GM19099 (cell line): ENCODE results near the gene COL7A1.

ENCODE experiments used
- POLR2A ChIP-seq: IDR thresholded peaks from 3 replicates; pipeline ENCODE4 v1.6.1; 2011; ENCODE audit warnings: low read depth; ENCODE audit not compliant: insufficient read length; ENCODE audit errors: extremely low read depth

COL7A1 gene

DNA sequence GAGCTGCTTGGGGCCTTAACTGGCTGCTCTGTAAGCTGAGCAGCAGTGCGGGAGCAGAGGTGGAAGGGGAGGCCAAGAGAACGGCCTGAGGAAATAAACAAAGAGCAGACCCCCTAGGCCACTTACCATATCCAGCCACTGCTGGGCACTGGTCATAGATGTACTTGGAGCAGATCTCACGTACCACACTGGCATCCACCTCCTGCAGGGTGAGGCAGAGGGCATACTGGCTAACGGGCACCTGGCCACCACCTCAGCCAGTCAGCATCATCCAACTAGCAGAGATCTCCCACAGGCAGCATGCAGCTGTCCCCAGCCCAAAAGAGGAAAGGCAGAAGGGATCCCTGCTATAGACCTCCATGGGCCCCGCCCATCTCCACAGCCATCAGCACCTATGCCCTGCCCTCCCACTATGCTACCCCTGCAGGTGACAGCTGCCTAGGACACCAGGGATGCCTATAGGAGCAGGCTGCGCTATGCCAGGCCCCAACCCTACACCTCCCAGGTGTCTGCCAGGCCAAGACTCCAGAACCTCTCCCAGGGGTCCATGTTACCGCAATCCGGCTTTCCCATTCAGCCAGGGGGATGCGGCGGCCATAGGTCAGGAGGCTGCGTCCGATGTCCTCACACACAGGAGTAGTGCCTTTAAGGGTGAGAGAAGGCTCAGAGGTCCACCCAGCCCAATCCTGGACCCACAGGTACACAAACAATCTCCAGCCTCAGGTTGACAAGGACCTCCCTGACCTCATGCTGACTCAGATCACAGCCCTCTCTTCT, 4.6 kb upstream of the COL7A1 start:
- TF ChIP-seq POLR2A = no peak

GRCh38 chr3:48599077-48599501, 4.0 kb upstream of the COL7A1 start:
- TF ChIP-seq POLR2A = no peak

DNA sequence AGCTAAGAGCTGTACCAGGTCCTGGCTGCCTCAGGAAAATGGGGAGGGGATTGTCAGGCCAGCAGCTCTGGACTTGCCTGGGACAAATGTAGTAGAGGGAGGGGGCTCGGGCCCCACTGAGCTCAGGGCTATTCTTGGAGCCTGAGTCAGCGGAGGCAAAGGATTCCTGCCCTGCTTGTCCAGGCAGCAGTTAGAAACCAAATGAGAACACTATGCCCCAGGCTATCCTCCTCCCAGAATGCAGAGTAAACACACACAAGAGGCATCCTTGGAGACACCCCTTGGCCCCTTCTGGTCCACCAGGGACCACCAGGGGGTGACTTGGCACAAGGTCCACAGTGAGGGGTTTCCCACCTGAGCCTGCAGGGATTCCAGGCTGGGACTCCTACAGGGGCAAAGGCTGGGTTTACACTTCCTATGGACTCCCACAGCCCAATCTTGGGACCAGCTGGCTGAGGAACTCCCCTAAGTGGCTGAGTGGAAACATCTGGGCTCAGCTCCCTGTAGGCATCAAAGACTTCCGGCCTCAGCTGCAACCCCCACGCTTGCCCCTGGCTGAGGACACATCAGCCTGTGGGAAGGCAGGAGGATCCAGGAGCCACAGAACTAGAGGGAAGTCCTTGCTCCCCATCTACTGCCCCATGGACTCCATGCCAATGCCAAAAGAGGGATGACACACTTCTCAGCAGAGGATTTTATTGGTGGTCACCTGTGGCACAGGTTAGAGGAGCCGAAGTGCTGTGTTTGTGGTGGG, 3.4 kb upstream of the COL7A1 start:
- no peak for TF ChIP-seq POLR2A

DNA sequence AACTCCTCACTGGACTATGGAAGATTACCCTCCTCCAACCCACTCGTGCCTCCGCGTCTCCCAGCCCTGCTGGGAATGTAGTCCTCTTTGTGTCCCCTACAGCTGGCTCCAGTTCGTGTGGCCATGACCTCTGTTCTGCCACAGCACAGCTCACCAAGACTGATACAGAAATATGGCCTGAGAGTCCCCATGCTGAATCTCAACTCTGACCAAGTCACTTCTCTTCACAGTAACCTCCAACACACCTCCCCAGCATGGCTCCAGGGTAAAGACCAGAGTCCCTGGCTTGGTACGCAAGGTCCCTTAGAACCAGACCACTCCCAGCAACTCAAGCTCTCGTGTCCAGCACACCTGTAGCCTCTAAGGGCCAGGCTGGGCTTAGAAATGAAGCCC, 2.3 kb upstream of the COL7A1 start:
- no peak for TF ChIP-seq POLR2A

- no peak for TF ChIP-seq POLR2A
Measured at GRCh38 chr3:48596676-48597407, 1.7 kb upstream of the COL7A1 start.

DNA sequence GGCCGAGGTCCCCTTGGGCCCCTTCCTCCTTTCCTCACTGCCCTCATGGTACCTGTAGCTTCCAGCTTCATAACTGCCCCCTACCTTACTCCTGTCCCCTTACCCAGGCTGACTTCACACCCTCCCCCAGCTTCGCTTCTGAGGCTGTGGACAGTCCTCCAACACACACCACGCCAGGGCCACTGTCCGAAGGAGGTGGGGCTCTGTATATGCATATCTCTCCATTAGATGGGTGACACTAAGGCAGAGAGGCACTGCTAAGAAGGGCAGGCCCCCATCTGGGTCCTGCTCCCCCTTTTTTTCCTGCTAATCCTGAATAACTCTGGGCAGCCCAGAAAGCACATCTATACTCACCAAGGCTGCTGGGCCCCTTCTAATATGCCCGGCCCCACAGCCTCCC, 1.0 kb upstream of the COL7A1 start:
- no peak for TF ChIP-seq POLR2A

DNA sequence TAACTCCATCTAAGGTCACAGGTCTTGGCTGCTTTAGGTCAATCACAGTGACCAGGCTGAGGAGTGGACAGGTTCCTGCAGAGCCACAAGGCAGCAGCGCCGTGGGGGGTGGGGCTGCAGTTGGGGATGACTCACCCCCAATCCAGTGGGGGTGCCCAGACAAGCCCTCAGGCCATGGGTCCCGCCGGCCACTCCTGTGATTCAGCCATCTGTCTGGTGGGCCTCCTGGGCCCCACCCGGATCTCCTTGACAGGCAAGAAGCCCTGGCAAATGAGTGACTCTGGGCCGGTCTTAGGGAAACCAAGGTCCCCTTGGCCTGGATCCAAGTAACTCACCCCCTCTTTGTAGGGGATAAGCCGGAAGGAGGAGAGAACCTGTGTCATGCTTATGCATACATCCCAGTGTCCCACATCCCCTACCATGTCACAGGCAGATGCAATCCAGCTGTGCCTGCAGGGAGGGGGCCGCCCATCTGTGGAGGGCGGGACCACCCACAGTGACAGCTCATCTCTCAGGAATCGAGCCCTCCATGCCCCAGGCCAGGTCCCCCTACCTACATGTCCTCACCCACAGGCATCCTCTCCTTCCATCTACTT, 495 bp upstream of the COL7A1 start:
- TF ChIP-seq POLR2A = no peak

DNA sequence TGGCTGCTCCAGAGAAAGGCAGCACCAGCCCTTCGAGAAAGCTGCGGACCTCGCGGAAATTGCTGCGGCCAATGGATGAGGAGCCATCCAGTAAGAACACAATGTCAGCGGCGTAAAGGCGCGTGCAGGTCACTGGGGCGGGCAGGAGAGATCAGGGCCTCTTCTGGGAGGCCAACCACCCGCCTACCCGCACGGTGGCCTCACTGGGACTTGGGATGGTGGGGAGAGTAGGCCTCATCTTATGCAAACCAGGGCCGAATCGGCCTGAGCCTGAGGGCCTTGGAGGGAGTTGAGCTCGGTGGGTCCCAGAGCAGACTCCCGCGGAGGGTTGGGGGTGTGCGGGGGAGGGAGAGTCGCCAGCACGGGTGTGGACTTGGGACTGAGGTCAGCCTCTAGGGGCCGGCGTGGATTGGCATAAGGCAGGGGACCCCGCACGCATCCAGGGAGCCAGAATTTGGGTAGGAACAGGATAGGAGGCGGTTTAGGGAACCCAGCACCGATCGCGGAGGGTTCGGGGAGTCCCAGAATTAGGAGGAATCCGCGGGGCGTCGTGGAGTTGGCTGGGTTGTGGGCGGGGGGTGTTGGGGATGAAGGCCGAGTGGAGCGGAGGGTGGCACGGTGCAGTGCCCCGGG, 596 bp downstream of the COL7A1 start:
- TF ChIP-seq POLR2A = no peak

- no peak for TF ChIP-seq POLR2A
Measured at GRCh38 chr3:48593337-48593736, 1.8 kb downstream of the COL7A1 start.

DNA sequence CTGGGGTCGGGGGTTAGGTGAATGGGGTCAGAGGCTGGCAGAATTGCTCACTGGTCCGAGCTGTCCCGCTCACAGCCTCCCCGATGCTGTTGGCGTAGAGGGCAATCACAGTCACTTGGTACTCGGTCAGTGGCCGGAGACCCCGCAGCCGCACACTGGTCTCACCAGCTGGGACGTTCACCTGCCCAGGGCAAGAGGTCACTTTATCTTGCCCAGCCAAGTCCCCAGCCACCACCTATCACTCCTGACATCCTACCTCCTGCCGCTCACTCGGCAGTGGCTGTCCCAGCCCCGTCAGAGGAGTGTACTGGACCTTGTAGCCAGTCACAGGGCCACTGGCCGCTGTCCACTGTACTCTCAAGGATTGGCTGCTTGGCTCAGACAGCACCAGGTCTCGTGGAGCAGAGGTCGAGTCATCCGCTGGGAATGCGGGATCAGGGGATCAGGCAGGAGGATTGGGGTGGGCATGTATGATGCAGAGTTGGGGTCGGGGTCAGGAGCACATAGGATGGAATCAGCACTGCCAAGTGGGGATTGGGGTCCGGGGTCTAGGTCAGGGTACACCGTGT, 2.5 kb downstream of the COL7A1 start:
- no peak for TF ChIP-seq POLR2A

DNA sequence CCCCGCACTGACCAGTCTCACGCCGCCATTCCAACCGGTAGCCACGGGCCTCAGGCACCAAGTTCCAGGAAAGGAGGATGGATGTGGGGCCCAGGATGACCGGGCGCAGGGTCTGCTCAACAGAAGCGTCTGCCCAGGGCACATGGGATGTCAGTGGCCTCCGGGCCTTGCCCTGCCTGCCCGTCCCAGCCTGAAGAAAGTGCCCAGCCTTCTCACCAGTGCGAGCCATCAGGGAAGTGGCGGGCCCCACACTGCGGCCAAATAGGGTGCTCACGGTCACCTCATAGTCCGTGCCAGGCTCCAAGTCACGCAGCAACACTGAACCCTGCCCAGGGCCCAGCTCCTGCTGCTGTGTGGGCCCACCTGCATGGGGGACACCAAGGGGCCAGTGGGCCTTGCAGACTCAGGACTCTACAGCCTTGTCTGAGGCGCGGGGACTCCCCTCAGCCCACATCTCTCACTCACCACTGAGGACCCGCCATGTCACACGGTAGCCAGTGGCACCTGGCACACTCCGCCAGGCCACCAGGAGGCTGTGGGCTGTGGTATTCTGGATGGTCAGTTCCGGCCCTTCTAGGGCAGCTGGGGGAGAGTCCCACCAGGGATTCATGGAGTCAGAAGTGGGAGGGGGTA, 3.1 kb downstream of the COL7A1 start:
- no peak for TF ChIP-seq POLR2A

DNA sequence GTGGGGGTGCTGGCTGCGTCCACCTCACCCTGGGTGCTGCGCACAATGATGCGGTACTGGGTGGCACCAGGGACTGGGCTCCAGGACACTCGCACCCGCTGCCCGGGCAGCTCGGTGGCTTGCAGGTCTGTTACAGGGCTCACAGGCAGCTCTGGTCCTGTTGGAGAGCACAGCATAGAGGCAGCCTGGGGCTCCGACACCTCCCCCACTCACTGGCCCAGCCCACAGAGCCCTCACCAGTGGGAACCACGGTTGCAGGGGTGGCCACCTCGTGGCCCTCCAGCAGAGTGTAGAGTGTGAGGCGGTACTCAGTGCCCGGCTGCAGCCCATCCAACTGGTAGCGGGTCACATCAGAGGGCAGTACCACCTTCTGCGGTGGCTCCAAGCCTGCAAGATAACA, 3.7 kb downstream of the COL7A1 start:
- no peak for TF ChIP-seq POLR2A

DNA sequence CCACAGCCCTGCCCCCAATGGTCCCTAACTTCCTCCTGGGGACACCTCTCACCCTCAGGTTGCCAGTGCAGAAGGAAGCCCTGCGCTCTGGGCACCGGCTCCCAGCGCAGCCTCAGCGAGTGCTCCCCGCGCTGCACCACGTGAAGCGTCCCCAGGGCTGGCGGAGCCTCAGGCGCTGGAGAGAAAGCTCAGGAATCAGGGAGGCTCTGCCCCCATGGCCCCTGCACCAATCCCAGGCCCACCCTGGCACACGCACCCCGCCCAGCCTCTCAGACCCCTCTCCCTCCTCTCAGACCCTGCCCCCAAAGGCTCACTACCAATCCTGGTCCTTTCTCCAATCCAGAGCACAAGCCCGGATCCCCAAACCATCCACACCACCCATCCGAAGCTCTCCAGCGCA, 6.9 kb downstream of the COL7A1 start:
- no peak for TF ChIP-seq POLR2A

DNA sequence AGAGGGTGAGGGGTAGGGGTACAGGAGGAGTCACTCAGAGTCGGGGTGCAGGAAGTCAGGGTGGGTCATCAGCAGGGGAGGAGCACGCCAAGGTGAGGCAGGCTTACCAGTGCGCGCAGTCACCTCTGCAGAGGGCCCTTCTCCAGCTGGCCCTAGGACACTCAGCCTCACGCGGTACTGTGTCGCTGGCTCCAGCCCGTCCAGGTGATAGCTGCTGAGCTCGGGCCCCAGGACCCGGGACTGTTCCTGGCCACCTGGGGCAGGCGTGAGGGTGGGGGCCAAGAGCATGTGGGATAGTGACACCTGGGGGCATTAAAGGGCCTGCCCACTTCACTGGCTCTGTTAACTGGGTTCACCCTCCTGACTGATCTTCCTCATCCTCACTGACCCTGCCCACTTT, 7.4 kb downstream of the COL7A1 start:
- no peak for TF ChIP-seq POLR2A
